ENCODE measurements around the gene RARS1. TPM values are rescaled to one million over a fixed set of nuclear protein-coding genes. Genes with fewer than 3 reads are reported as not detected.

RARS1 gene
- total and polyA plus RNA-seq, 2 of the 8 experiments (the other 6 are each of a cell fraction or from before 2014, with no cell fraction given), result 30.2 to 108 TPM

GRCh38 chr5:168446983-168447619 is 39.2 kb upstream of the RARS1 start:
- Histone ChIP-seq H2BK120ac (replicated peaks; ENCODE audit: low read depth, low read length) (no peak overlapping the region), H2BK20ac (ENCODE audit: low read length) (no peak overlapping the region), H4K5ac (ENCODE audit: insufficient read length, low read depth, low read length) (no peak overlapping the region), H4K20me1 (replicated peaks in 1 of 2; ENCODE audit: control insufficient read depth in 1 of 2, insufficient read depth in 2 of 2, low read length in 2 of 2) (no peaks in the 10 kb centered on the region), H3K4me3 (ENCODE audit: extremely low read depth in 1 of 4, insufficient read depth in 2 of 4, low read depth in 3 of 4, low read length in 4 of 4) (no peak overlapping the region), H4K8ac (ENCODE audit: extremely low read depth, insufficient read depth, low read length) (no peak overlapping the region), H3K23ac (ENCODE audit: insufficient read length) (no peak overlapping the region), H3K27me3 (replicated peaks in 1 of 4; ENCODE audit: control insufficient read depth in 3 of 4, extremely low read depth in 1 of 4, insufficient read depth in 3 of 4, low read length in 3 of 4) (no peaks in the 10 kb centered on the region), H2BK5ac (ENCODE audit: low read depth, low read length) (no peak overlapping the region), H3K79me1 (ENCODE audit: low read depth, low read length) (no peaks in the 10 kb centered on the region), H3K27ac (ENCODE audit: low read depth, low read length) (no peak overlapping the region), H3K4ac (replicated peaks; ENCODE audit: insufficient read length, low read depth, low read length) (no peak overlapping the region), H3K14ac (ENCODE audit: insufficient read length) (no peak overlapping the region), H3K36me3 (ENCODE audit: control insufficient read depth in 2 of 4, insufficient read depth in 4 of 4, low read length in 3 of 4) (peaks cover 5 to 29% (median 14%) of the 10 kb centered on the region in 4 experiments; a peak in 6 of 8 replicates), H2BK15ac (ENCODE audit: low read length) (no peak overlapping the region), H3K23me2 (ENCODE audit: low read depth, low read length) (no peaks in the 10 kb centered on the region), H3K18ac (ENCODE audit: extremely low read depth, low read length) (no peak overlapping the region), H2AFZ (ENCODE audit: low read length) (no peak overlapping the region), H2BK12ac (ENCODE audit: low read depth, low read length) (no peak overlapping the region), H2AK5ac (ENCODE audit: low read depth, low read length) (no peak overlapping the region), H4K91ac (replicated peaks; ENCODE audit: insufficient read length, low read length) (no peak overlapping the region), H3K79me2 (ENCODE audit: control insufficient read depth in 1 of 2, insufficient read depth in 2 of 2, low read length in 2 of 2) (no peaks in the 10 kb centered on the region), H3K4me2 (ENCODE audit: insufficient read depth in 1 of 2, low read depth in 2 of 2, low read length in 2 of 2) (no peak overlapping the region), H3K9me3 (ENCODE audit: insufficient read depth in 2 of 2, low read depth in 1 of 2, low read length in 1 of 2) (no peaks in the 10 kb centered on the region), H3K9ac (replicated peaks in 1 of 4; ENCODE audit: extremely low read depth in 1 of 4, low read depth in 3 of 4, low read length in 3 of 4) (no peak overlapping the region), H3K4me1 (replicated peaks in 1 of 4; ENCODE audit: control insufficient read depth in 3 of 4, insufficient read depth in 4 of 4, low read length in 3 of 4) (no peaks in the 10 kb centered on the region), H3K56ac (replicated peaks; ENCODE audit: insufficient read length, low read depth, low read length) (no peak overlapping the region)
- no peak for TF ChIP-seq BACH1 (IDR thresholded peaks at IDR 0.05; ENCODE audit: low read length)
- no peak for TF ChIP-seq TAF1 (IDR thresholded peaks at IDR 0.05; ENCODE audit: low read depth, low read length)
- no peak for TF ChIP-seq CBX5 (IDR thresholded peaks at IDR 0.05; ENCODE audit: low read depth, low read length)
- no peak for TF ChIP-seq KDM5A (IDR thresholded peaks at IDR 0.05; ENCODE audit: low read length)
- TF ChIP-seq CBX8 (IDR thresholded peaks at IDR 0.05; ENCODE audit: borderline replicate concordance, low read depth, low read length), result no peak
- TF ChIP-seq PHF8 (conservative IDR thresholded peaks at IDR 0.05; ENCODE audit: low read depth, low read length), result no peak
- POLR2A ChIA-PET (ENCODE audit: partially characterized antibody), result no interaction called here
- no peak for FAIRE-seq
- 92% methylated on average over 10 of the region's 10 CpGs; no CpG with 5 or more reads in 1 of the 2 experiments for WGBS, 2 experiments (ENCODE audit: extremely low coverage in 1 of 2, insufficient coverage in 1 of 2, insufficient read length in 1 of 2, insufficient replicate concordance in 2 of 2, low coverage in 1 of 2, low lambda C conversion rate in 2 of 2, missing lambda C conversion rate in 1 of 2)
- no peak for DNase-seq (ENCODE audit: low read depth in 1 of 2, low spot score in 2 of 2)
- CTCF ChIA-PET (ENCODE audit: partially characterized antibody), result interaction anchor here (1.0 kb wide), 1 partner anchor 15 kb away, joined by 3 read pairs; no protein-coding TSS in a partner anchor
